Fibroblast of peridontal ligament (primary cell): ENCODE results near the gene KDM7A.

Experiments
- DNase-seq: peaks from one replicate; pipeline ENCODE4 v3.0.0-alpha.2; 2010; ENCODE audit errors: extremely low read depth

Gene KDM7A

DNA sequence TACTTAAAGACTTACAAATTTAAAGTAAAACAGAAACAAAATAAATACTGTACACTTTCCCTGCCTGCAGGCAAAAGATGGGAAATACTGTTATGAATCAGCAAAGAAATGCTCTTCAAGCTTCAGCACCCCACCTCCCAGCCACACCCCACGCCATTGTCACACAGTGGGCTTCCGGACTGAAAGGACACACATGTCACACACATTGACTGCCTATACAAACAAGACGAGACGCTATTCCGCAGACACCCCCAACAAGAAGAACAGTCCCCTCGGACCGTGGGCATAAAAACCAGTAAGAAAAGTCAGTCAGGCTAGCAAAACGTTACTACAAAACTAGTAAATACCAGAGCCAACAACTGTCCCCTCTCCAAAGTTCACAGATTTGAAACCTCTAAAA lies 91.8 kb downstream of the KDM7A start:
- no peak for DNase-seq

- no peak for DNase-seq
Observed at GRCh38 chr7:140084142-140084655, 92.6 kb downstream of the KDM7A start.

DNA sequence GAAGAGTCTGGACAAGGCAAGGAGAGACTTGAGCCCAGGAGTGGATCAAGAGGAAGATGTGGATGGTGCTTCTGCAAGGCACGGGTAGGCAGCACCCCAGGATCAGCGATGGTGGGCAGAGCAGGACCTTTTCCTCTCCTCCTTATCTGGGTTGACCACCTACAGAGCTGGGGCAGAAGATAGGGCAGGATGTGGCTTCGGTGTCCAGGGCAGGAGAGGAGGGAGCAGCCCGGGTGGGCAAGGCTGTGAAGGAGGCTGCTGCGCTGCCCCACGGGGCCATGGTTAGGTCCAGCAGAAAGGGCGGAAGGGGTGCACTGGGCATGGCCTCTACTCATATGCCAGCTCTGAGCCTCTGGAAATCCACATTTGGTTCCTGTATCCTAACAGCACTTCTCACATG lies 94.0 kb downstream of the KDM7A start:
- DNase-seq: no peak

GRCh38 chr7:140081774-140082425 lies 94.9 kb downstream of the KDM7A start:
- no peak for DNase-seq

DNA sequence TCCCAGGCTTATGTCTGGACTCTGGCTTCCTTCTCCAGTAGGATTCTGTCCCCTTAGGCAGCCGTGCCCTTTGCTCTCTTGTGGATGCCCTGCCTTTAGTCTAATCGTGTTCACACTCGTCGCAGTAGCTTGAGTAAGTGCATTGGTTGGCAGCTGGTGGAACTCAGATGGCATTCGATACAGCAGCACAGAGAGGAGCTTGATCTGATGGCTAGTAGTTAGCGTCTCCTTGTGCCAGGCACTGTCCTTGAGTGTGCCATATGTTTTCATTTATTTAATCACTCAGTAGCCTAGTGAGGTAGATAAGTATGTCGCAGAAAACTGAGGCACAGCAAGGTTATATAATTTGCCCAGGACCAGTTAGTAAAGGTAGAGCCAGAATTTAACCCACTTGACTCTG lies 95.9 kb downstream of the KDM7A start:
- DNase-seq: no peak

DNA sequence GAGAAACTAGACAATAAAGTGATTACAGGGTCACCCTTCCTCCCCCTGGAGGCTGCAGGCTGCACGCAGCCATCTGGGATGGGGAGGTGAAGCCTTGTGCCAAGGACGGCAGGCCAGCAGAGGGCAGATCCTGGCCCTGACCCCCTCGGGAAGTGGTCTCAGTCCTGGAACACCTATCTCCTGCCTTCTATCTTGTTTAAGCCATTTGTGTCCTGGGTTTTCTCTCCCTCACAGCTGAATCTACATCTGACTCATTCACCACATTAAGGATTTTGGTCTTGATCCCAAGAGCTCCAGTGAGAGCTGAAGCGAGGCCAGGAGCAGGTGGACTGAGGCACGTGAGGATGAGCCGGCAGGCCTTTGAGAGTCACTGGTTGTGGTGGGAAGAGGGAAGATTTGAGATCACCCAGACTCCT lies 97.7 kb downstream of the KDM7A start:
- peak; percentile 54 for DNase-seq

GRCh38 chr7:140078392-140078791 lies 98.4 kb downstream of the KDM7A start:
- DNase-seq: no peak

DNA sequence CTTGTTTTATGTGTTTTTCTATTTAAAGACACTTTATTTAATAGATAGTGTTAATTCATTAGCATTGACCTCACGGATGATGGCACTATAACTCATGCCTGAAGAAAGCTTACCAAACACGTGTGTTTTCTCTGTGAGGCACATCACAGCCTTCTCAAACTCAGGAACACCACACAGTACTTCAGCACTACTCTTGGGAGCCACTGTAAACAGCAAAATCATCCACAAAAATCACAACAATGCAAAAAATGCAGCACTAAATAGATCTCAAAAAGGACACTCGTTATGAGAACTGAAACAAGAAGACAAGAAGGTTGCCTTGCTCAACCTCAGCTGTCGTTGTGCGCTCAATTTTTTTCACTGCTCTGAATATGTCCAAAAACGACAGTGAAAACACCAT lies 102.0 kb downstream of the KDM7A start:
- DNase-seq: peak; percentile 40

DNA sequence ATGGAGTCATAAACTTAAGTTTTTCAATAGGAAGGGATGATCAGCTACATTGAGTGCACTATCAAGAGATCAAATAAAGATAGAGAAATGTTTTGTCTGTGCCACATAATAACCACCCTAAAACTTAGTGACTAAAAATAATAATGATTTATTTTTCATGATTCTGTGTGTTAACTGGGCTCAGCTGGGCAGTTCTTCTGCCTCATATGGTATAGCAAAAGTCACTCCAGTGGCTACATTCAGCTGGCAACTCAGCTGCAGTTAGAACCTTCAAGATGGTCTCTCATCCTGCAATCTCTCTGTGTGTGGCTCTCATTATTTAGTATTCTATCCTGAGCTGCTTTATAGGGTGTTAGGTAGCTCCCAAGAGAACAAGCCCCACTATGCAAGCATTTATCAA lies 106.2 kb downstream of the KDM7A start:
- no peak for DNase-seq

GRCh38 chr7:140069298-140069949 lies 107.4 kb downstream of the KDM7A start:
- no peak for DNase-seq

GRCh38 chr7:140068033-140068432 lies 108.8 kb downstream of the KDM7A start:
- no peak for DNase-seq

DNA sequence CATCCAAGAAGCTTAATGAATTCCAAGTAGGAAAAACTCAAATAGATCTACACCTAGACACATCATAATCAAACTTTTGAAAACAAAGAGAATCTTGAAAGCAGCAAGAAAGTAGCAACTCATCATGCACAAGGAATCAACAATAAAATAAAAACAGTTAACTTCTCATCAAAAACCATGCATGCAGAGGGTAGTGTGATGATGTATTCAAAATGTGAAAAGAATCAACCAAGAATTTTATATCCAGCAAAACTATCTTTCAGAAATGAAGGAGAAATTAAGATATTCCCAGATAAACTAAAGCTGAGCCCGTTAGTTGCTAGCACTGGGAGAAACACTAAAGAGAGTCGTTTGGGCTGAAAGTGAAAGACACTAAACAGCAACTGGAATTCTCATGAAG lies 109.7 kb downstream of the KDM7A start:
- DNase-seq: no peak

GRCh38 chr7:140062528-140063299 lies 114.1 kb downstream of the KDM7A start, which contains the start of gene PARP12:
Gene PARP12 (minus strand): TSS chr7:140062951. CDS start chr7:140062847, 104 bp downstream.
- DNase-seq: peak; percentile 71

- DNase-seq: no peak
Observed at GRCh38 chr7:140062118-140062527, 114.7 kb downstream of the KDM7A start.

GRCh38 chr7:140061607-140061930 lies 115.2 kb downstream of the KDM7A start:
- DNase-seq: no peak

DNA sequence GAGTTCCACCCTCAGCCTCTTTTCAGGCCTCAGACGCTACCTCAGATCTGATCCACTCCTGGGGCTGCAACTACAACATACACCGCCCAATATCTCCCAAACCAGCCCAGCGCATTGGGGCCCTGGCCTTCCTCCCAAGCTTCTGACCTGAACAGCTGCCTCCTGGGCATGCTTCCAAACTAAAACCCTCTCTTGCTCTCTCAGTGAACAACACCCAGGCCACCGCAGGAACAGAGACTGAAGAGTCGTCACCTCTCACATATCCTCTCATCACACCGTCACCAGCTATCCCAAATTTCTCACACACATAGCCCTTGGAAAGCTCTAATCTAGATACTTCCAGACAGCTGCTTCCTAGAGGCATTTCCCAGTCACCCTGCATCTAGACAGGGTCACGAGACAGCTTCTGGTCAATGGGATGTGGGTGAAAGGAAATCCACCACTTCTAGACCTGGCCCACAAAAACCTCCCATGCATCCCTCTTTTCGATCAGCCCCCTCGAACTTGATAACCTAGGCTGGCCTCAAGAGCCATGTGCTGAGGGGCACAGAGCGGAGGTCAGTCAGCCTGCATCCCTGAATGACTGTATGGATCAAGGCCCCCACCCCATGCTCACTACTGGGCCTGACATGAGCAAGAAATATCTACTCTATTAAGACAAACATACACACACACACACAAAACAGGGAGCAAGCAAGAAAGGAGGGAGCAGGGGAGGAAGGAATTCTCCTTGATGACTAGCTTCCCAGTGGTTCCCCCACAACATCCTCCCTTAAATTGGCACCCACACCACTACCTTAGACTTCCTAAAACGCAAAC lies 115.8 kb downstream of the KDM7A start:
- DNase-seq: no peak

GRCh38 chr7:140060243-140060630 lies 116.5 kb downstream of the KDM7A start:
- DNase-seq: no peak

DNA sequence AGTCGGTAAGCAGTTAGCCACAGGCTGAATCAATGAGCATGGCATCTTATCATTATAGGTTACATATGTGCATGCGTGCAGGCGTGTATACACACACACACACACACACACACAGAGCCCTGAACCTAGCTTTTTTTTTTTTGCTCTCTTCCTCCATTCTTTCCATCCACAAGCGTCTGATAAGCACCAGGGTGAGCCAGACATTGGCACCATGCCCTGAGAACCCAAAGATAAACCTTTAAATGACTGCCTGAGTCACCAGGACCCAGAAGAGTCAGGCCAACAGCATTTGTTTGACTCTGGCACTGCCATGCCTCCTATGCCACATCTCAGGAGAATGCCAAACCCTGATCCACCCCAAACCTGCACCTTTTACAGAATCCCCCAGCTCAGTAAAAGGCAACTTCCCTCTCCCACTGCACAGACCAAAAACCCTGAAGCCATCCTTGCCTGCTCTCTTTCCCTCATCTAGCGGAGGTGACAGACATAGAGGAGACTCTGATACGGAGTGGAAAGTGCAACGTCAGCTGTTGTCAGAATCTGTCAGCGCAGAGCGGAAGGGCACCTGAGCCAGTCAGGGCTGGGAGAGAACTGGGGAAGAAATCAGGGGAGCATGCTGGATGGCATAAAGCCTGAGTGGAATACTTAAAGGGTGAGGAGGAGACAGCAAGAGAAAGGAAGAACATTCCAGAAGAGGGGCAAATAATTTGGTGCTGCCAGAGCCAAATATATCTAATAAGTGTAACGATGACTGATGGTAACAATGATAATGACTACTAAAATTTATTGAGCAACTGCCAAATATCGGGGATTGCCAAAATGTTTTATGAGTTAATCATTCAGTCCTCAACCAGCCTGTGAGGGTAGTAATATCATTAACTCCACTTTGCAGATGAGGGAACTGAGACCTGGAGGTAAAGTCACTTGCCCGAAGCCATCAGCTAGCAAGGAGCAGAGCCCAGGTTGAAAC lies 117.2 kb downstream of the KDM7A start:
- peak; percentile 84 for DNase-seq

DNA sequence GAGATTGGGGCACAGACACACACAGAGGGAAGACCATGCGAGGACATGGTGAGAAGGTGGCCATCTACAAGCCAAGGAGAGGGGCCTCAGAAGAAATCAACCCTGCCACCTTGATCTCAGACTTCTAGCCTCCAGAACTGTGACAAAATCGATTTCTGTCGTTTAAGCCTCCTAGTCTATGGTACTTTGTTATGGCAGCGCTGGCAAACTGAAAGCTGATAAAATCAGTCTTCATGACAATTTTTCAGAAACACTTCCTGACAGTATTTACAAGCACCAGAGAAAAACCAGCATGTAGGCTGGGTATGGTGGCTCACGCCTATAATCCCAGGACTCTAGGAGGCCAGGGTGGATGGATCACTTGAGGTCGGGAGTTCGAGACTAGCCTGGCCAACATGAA lies 118.3 kb downstream of the KDM7A start:
- no peak for DNase-seq

GRCh38 chr7:140057143-140057535 lies 119.6 kb downstream of the KDM7A start:
- DNase-seq: no peak
